Chondrocyte (in vitro differentiated cells): Measurements from ENCODE around the gene TUBB3. TPM values are rescaled to one million over a fixed set of nuclear protein-coding genes. Genes with fewer than 3 reads are reported as not detected.

Experiments used
- DNase-seq: peaks from one replicate; pipeline ENCODE4 v3.0.0; 2021; ENCODE audit warnings: mixed read lengths, low spot score
- H3K27ac Mint-ChIP-seq: one replicate; pipeline ENCODE4 v1.8.0; 2021; ENCODE audit warnings: mild to moderate bottlenecking, moderate library complexity, mixed read lengths; ENCODE audit not compliant: unreplicated experiment
- H3K27me3 Mint-ChIP-seq: 2 replicates; pipeline ENCODE4 v1.8.0; 2021; ENCODE audit warnings: low read depth, mixed read lengths
- H3K36me3 Mint-ChIP-seq: 2 replicates; pipeline ENCODE4 v1.8.0; 2021; ENCODE audit warnings: low read depth, mixed read lengths
- H3K4me1 Mint-ChIP-seq: 2 replicates; pipeline ENCODE4 v1.8.0; 2021; ENCODE audit warnings: low read depth, mild to moderate bottlenecking, mixed read lengths
- H3K4me3 Mint-ChIP-seq: one replicate; pipeline ENCODE4 v1.8.0; 2021; ENCODE audit warnings: mild to moderate bottlenecking, moderate library complexity, mixed read lengths; ENCODE audit not compliant: unreplicated experiment
- H3K9me3 Mint-ChIP-seq: 2 replicates; pipeline ENCODE4 v1.8.0; 2021; ENCODE audit warnings: low read depth, mixed read lengths
- CTCF ChIP-seq: fragments of 200-600 bp; sonication (generic); IDR thresholded peaks from 2 replicates; pipeline ENCODE4 v1.5.0; 2021; ENCODE audit warnings: antibody characterized with exemption, mild to moderate bottlenecking, moderate library complexity
- total RNA-seq: library from RNA; stranded (reverse); gene quantifications from 3 replicates; pipeline ENCODE4 v1.2.1, GENCODE V29; 2021

Gene TUBB3
- total RNA-seq, 1 donor from 2014 or later: 104 TPM

- TF ChIP-seq CTCF: no peak
- H3K4me3 Mint-ChIP-seq: peak overlapping the region; percentile 98
- peaks cover 28% of the 10 kb centered on the region for H3K4me1 Mint-ChIP-seq
- no peak overlapping the region for H3K27ac Mint-ChIP-seq
- no peaks in the 10 kb centered on the region for H3K27me3 Mint-ChIP-seq
- H3K36me3 Mint-ChIP-seq: peaks cover 4% of the 10 kb centered on the region
- H3K9me3 Mint-ChIP-seq: no peaks in the 10 kb centered on the region
- no peak for DNase-seq
Observed at GRCh38 chr16:89973654-89974335, 50.7 kb downstream of the TUBB3 start.

GRCh38 chr16:89974870-89975269, 51.7 kb downstream of the TUBB3 start:
- Mint-ChIP-seq H3K4me3 (no peak overlapping the region), H3K36me3 (peaks cover 5% of the 10 kb centered on the region), H3K4me1 (peaks cover 28% of the 10 kb centered on the region), H3K27me3 (no peaks in the 10 kb centered on the region), H3K27ac (no peak overlapping the region), H3K9me3 (no peaks in the 10 kb centered on the region)
- no peak for DNase-seq
- TF ChIP-seq CTCF: no peak

- no peak for DNase-seq
- Mint-ChIP-seq H3K36me3 (peaks cover 21% of the 10 kb centered on the region), H3K9me3 (no peaks in the 10 kb centered on the region), H3K4me1 (no peaks in the 10 kb centered on the region), H3K27me3 (no peaks in the 10 kb centered on the region), H3K4me3 (no peak overlapping the region), H3K27ac (no peak overlapping the region)
- no peak for TF ChIP-seq CTCF
Observed at GRCh38 chr16:89981414-89981813, 58.3 kb downstream of the TUBB3 start.

- DNase-seq: no peak
- no peaks in the 10 kb centered on the region for H3K9me3 Mint-ChIP-seq
- peaks cover 28% of the 10 kb centered on the region for H3K36me3 Mint-ChIP-seq
- H3K4me3 Mint-ChIP-seq: no peak overlapping the region
- TF ChIP-seq CTCF: no peak
- no peaks in the 10 kb centered on the region for H3K4me1 Mint-ChIP-seq
- H3K27ac Mint-ChIP-seq: no peak overlapping the region
- no peaks in the 10 kb centered on the region for H3K27me3 Mint-ChIP-seq
Observed at GRCh38 chr16:89982318-89982717, 59.2 kb downstream of the TUBB3 start.

GRCh38 chr16:89983536-89983935, 60.4 kb downstream of the TUBB3 start:
- Mint-ChIP-seq H3K27me3 (no peaks in the 10 kb centered on the region), H3K4me1 (no peaks in the 10 kb centered on the region), H3K4me3 (no peak overlapping the region), H3K9me3 (no peaks in the 10 kb centered on the region), H3K27ac (no peak overlapping the region), H3K36me3 (peaks cover 29% of the 10 kb centered on the region)
- TF ChIP-seq CTCF: no peak
- DNase-seq: no peak
